HL-60 (cell line): ENCODE measurements around the gene NKIRAS2.

Source experiments
- POLR2AphosphoS5 ChIP-seq: IDR thresholded peaks from 2 replicates; pipeline ENCODE4 v1.6.1; 2012; ENCODE audit warnings: low read depth
- TF ChIP-seq, protein P1 (sequence below): IDR thresholded peaks from one replicate; pipeline ENCODE4 v1.5.1; 2011; ENCODE audit warnings: low read length, control low read depth, inconsistent platforms; ENCODE audit not compliant: insufficient read depth

DNA sequence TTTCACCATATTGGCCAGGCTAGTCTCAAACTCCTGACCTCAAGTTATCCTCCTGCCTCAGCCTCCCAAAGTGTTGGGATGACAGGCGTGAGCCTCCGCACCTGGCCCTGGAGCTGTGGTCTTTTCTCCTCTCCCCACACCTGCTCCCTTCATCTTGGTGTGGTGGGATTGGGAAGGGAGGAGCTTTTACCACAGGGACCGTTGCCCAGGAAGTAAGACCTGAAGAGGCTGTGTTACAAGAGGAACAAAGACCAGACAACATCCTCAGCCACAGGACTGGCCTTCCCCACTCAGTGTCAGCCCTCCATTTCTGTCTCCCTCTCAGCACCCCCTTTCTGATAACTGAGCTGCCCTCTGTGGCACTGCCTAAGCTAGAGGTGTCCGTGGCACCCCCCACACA, 39.9 kb downstream of the NKIRAS2 start:
- TF ChIP-seq POLR2AphosphoS5: no peak
- TF ChIP-seq, protein P1, sequence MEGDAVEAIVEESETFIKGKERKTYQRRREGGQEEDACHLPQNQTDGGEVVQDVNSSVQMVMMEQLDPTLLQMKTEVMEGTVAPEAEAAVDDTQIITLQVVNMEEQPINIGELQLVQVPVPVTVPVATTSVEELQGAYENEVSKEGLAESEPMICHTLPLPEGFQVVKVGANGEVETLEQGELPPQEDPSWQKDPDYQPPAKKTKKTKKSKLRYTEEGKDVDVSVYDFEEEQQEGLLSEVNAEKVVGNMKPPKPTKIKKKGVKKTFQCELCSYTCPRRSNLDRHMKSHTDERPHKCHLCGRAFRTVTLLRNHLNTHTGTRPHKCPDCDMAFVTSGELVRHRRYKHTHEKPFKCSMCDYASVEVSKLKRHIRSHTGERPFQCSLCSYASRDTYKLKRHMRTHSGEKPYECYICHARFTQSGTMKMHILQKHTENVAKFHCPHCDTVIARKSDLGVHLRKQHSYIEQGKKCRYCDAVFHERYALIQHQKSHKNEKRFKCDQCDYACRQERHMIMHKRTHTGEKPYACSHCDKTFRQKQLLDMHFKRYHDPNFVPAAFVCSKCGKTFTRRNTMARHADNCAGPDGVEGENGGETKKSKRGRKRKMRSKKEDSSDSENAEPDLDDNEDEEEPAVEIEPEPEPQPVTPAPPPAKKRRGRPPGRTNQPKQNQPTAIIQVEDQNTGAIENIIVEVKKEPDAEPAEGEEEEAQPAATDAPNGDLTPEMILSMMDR: no peak
